K562 (cell line): ENCODE measurements around the gene DDIT3. TPM values are rescaled to one million over a fixed set of nuclear protein-coding genes. Genes with fewer than 3 reads are reported as not detected.

Source experiments
- polyA plus RNA-seq, 8 experiments: library from polyadenylated mRNA; depleted of rRNA in 4 of 8; stranded (reverse) in 5 of 8; unstranded in 3 of 8; fragments of >200 nt; fragmentation: Nextera tagmentation in 2 of 8; fragmentation: Illumina TruSeq in 1 of 8; extraction: Ambion mirVana in 2 of 8; extraction: Trizol in 1 of 8; gene quantifications; 2 replicates each; pipeline versions ENCODE4 v1.2.1 to v1.2.3, GENCODE V29; 2011 to 2014; ENCODE audit warnings: inconsistent platforms in 1 of 8, missing spikeins in 1 of 8
- total RNA-seq, 7 experiments: library from RNA; depleted of rRNA in 6 of 7; stranded (reverse); fragments of >200 nt in 6 of 7; fragmentation: Illumina TruSeq in 2 of 7; extraction: Trizol in 2 of 7; gene quantifications; 2 replicates each; pipeline versions ENCODE4 v1.2.1 to v1.2.3, GENCODE V29; 2011 to 2021; ENCODE audit warnings: low replicate concordance in 1 of 7
- TF ChIP-seq, protein P1 (sequence below), 2 experiments: fragments of 450-650 bp in 1 of 2; sonication (generic) in 1 of 2; formaldehyde crosslinking in 1 of 2; IDR thresholded peaks; 2 replicates each; pipeline versions ENCODE4 v1.7.1 to v1.9.0; 2016 to 2022; ENCODE audit warnings: inconsistent platforms in 1 of 2, mild to moderate bottlenecking in 1 of 2, missing genetic modification reagents in 1 of 2
- TF ChIP-seq, protein P2 (sequence below): fragments of 200-800 bp; sonication (Bioruptor generic); IDR thresholded peaks from 2 replicates; pipeline ENCODE4 v1.6.1; 2017; ENCODE audit warnings: missing genetic modification characterization, missing compliant biosample characterization

DDIT3 gene
- total and polyA plus RNA-seq, 9 of the 15 experiments (the other 6 are each of a cell fraction or from before 2014, with no cell fraction given), result 59.1 to 272 (median 89.9) TPM

DNA sequence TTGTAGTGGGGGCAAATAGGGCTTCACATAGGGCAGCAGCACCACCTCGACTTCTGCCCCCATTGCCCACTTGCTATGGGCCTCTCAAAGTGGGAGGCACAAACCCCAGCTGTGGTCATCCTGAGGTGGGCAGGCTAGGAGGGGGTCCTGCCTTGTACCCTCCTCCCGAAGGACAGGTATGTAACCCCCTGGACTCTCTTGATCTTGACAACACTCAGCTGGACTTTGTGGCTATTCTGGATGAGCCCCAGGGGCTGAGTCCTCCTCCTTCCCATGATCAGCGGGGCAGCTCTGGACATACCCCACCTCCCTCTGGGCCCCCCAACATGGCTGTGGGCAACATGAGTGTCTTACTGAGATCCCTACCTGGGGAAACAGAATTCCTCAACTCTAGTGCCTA is 48.7 kb downstream of the DDIT3 start (continued):
- TF ChIP-seq, protein P1, sequence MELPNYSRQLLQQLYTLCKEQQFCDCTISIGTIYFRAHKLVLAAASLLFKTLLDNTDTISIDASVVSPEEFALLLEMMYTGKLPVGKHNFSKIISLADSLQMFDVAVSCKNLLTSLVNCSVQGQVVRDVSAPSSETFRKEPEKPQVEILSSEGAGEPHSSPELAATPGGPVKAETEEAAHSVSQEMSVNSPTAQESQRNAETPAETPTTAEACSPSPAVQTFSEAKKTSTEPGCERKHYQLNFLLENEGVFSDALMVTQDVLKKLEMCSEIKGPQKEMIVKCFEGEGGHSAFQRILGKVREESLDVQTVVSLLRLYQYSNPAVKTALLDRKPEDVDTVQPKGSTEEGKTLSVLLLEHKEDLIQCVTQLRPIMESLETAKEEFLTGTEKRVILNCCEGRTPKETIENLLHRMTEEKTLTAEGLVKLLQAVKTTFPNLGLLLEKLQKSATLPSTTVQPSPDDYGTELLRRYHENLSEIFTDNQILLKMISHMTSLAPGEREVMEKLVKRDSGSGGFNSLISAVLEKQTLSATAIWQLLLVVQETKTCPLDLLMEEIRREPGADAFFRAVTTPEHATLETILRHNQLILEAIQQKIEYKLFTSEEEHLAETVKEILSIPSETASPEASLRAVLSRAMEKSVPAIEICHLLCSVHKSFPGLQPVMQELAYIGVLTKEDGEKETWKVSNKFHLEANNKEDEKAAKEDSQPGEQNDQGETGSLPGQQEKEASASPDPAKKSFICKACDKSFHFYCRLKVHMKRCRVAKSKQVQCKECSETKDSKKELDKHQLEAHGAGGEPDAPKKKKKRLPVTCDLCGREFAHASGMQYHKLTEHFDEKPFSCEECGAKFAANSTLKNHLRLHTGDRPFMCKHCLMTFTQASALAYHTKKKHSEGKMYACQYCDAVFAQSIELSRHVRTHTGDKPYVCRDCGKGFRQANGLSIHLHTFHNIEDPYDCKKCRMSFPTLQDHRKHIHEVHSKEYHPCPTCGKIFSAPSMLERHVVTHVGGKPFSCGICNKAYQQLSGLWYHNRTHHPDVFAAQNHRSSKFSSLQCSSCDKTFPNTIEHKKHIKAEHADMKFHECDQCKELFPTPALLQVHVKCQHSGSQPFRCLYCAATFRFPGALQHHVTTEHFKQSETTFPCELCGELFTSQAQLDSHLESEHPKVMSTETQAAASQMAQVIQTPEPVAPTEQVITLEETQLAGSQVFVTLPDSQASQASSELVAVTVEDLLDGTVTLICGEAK (IDR thresholded peaks at IDR 0.05), result no peak
- TF ChIP-seq, protein P1 (CRISPR knock-in tag; IDR thresholded peaks at IDR 0.05), result no peak
- TF ChIP-seq, protein P2, sequence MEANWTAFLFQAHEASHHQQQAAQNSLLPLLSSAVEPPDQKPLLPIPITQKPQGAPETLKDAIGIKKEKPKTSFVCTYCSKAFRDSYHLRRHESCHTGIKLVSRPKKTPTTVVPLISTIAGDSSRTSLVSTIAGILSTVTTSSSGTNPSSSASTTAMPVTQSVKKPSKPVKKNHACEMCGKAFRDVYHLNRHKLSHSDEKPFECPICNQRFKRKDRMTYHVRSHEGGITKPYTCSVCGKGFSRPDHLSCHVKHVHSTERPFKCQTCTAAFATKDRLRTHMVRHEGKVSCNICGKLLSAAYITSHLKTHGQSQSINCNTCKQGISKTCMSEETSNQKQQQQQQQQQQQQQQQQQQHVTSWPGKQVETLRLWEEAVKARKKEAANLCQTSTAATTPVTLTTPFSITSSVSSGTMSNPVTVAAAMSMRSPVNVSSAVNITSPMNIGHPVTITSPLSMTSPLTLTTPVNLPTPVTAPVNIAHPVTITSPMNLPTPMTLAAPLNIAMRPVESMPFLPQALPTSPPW, result no peak
